H1 (cell line): ENCODE data around the gene ULBP1. TPM values are rescaled to one million over a fixed set of nuclear protein-coding genes. Genes with fewer than 3 reads are reported as not detected.

Experiments used
- CBX5 ChIP-seq: fragments of 300-800, 300-1000 bp; sonication (generic); IDR thresholded peaks from 2 replicates; pipeline ENCODE4 v1.7.1; 2016; ENCODE audit warnings: antibody characterized with exemption, low read length, low read depth
- CREB1 ChIP-seq: IDR thresholded peaks from 2 replicates; pipeline ENCODE4 v1.6.1; 2012; ENCODE audit warnings: inconsistent platforms
- HDAC2 ChIP-seq, 2 experiments: fragments of 300-600 bp in 1 of 2; sonication (generic) in 1 of 2; IDR thresholded peaks; 2 replicates each; pipeline ENCODE4 v1.6.1; 2011 to 2012; ENCODE audit warnings: low read depth in 2 of 2, low read length in 2 of 2, mild to moderate bottlenecking in 2 of 2, moderate library complexity in 2 of 2, borderline replicate concordance in 1 of 2, inconsistent platforms in 1 of 2
- JUND ChIP-seq: IDR thresholded peaks from 2 replicates; pipeline ENCODE4 v1.6.1; 2011; ENCODE audit warnings: mild to moderate bottlenecking, improper control_type of control experiment, low read length
- RBBP5 ChIP-seq: IDR thresholded peaks from 2 replicates; pipeline ENCODE4 v1.7.1; 2012; ENCODE audit warnings: low read depth, mild to moderate bottlenecking, inconsistent platforms, low read length, moderate library complexity, borderline replicate concordance
- RNF2 ChIP-seq: fragments of 200-900, 300-1000 bp; sonication (generic); IDR thresholded peaks from 2 replicates; pipeline ENCODE4 v1.7.1; 2016; ENCODE audit warnings: borderline replicate concordance, low read depth, mild to moderate bottlenecking, antibody characterized with exemption, low read length; ENCODE audit not compliant: poor library complexity, severe bottlenecking; ENCODE audit errors: missing control alignments
- RXRA ChIP-seq: IDR thresholded peaks from 2 replicates; pipeline ENCODE4 v1.6.1; 2011; ENCODE audit warnings: low read depth, mild to moderate bottlenecking, low read length, moderate library complexity; ENCODE audit not compliant: insufficient read depth
- SP2 ChIP-seq: IDR thresholded peaks from 2 replicates; pipeline ENCODE4 v1.6.1; 2012; ENCODE audit warnings: mild to moderate bottlenecking, low read length, inconsistent platforms
- polyA plus RNA-seq, 7 experiments: library from polyadenylated mRNA; depleted of rRNA in 3 of 7; stranded (reverse) in 5 of 7; unstranded in 2 of 7; fragments of >200 nt in 5 of 7; fragments of 200-250 nt in 2 of 7; gene quantifications; 1 replicate in 5 of 7; 2 replicates in 1 of 7; 4 replicates in 1 of 7; pipeline versions ENCODE4 v1.2.1 to v1.2.3, GENCODE V29; 2011 to 2013; ENCODE audit warnings: missing spikeins in 2 of 7, mixed read lengths in 2 of 7
- total RNA-seq: library from RNA; stranded (reverse); fragmentation: NEBNext Ultra II Directional; extraction: Animal tissue kit (Norgen Biotek cat#: 25700); gene quantifications from 2 replicates; pipeline ENCODE4 v1.2.1, GENCODE V29; 2021
- TF ChIP-seq, protein P1 (sequence below): fragments of 300-600 bp; sonication (generic); IDR thresholded peaks from 2 replicates; pipeline ENCODE4 v1.7.1; 2012; ENCODE audit warnings: low read length, moderate library complexity, mild to moderate bottlenecking, inconsistent platforms; ENCODE audit not compliant: insufficient replicate concordance
- TF ChIP-seq, protein P2 (sequence below): IDR thresholded peaks from 2 replicates; pipeline ENCODE4 v1.6.1; 2012; ENCODE audit warnings: low read length, inconsistent platforms

The ULBP1 gene
- total and polyA plus RNA-seq, 2 of the 8 experiments (the other 6 are each of a cell fraction or from before 2014, with no cell fraction given): 0.32 to 0.60 TPM

DNA sequence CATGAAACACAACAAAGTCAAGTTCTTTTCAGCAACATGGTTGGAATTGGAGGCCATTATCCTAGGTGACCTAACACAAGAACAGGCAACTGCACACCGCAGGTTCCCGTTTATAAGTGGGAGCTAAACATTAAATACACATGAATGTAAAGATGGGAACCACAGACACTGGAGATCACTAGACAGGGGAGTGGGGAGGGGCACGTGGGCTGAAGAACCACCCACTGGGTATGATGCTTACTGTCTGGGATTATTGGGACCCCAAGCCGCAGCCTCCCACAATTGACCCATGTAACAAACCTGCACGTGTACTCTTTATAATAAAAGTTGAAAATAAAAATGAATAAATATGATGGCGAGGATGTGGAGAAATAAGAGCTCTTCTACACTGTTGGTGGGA is 32.2 kb upstream of the ULBP1 start (continued):
- TF ChIP-seq, protein P1, sequence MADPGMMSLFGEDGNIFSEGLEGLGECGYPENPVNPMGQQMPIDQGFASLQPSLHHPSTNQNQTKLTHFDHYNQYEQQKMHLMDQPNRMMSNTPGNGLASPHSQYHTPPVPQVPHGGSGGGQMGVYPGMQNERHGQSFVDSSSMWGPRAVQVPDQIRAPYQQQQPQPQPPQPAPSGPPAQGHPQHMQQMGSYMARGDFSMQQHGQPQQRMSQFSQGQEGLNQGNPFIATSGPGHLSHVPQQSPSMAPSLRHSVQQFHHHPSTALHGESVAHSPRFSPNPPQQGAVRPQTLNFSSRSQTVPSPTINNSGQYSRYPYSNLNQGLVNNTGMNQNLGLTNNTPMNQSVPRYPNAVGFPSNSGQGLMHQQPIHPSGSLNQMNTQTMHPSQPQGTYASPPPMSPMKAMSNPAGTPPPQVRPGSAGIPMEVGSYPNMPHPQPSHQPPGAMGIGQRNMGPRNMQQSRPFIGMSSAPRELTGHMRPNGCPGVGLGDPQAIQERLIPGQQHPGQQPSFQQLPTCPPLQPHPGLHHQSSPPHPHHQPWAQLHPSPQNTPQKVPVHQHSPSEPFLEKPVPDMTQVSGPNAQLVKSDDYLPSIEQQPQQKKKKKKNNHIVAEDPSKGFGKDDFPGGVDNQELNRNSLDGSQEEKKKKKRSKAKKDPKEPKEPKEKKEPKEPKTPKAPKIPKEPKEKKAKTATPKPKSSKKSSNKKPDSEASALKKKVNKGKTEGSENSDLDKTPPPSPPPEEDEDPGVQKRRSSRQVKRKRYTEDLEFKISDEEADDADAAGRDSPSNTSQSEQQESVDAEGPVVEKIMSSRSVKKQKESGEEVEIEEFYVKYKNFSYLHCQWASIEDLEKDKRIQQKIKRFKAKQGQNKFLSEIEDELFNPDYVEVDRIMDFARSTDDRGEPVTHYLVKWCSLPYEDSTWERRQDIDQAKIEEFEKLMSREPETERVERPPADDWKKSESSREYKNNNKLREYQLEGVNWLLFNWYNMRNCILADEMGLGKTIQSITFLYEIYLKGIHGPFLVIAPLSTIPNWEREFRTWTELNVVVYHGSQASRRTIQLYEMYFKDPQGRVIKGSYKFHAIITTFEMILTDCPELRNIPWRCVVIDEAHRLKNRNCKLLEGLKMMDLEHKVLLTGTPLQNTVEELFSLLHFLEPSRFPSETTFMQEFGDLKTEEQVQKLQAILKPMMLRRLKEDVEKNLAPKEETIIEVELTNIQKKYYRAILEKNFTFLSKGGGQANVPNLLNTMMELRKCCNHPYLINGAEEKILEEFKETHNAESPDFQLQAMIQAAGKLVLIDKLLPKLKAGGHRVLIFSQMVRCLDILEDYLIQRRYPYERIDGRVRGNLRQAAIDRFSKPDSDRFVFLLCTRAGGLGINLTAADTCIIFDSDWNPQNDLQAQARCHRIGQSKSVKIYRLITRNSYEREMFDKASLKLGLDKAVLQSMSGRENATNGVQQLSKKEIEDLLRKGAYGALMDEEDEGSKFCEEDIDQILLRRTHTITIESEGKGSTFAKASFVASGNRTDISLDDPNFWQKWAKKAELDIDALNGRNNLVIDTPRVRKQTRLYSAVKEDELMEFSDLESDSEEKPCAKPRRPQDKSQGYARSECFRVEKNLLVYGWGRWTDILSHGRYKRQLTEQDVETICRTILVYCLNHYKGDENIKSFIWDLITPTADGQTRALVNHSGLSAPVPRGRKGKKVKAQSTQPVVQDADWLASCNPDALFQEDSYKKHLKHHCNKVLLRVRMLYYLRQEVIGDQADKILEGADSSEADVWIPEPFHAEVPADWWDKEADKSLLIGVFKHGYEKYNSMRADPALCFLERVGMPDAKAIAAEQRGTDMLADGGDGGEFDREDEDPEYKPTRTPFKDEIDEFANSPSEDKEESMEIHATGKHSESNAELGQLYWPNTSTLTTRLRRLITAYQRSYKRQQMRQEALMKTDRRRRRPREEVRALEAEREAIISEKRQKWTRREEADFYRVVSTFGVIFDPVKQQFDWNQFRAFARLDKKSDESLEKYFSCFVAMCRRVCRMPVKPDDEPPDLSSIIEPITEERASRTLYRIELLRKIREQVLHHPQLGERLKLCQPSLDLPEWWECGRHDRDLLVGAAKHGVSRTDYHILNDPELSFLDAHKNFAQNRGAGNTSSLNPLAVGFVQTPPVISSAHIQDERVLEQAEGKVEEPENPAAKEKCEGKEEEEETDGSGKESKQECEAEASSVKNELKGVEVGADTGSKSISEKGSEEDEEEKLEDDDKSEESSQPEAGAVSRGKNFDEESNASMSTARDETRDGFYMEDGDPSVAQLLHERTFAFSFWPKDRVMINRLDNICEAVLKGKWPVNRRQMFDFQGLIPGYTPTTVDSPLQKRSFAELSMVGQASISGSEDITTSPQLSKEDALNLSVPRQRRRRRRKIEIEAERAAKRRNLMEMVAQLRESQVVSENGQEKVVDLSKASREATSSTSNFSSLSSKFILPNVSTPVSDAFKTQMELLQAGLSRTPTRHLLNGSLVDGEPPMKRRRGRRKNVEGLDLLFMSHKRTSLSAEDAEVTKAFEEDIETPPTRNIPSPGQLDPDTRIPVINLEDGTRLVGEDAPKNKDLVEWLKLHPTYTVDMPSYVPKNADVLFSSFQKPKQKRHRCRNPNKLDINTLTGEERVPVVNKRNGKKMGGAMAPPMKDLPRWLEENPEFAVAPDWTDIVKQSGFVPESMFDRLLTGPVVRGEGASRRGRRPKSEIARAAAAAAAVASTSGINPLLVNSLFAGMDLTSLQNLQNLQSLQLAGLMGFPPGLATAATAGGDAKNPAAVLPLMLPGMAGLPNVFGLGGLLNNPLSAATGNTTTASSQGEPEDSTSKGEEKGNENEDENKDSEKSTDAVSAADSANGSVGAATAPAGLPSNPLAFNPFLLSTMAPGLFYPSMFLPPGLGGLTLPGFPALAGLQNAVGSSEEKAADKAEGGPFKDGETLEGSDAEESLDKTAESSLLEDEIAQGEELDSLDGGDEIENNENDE: no peak
- TF ChIP-seq, protein P2, sequence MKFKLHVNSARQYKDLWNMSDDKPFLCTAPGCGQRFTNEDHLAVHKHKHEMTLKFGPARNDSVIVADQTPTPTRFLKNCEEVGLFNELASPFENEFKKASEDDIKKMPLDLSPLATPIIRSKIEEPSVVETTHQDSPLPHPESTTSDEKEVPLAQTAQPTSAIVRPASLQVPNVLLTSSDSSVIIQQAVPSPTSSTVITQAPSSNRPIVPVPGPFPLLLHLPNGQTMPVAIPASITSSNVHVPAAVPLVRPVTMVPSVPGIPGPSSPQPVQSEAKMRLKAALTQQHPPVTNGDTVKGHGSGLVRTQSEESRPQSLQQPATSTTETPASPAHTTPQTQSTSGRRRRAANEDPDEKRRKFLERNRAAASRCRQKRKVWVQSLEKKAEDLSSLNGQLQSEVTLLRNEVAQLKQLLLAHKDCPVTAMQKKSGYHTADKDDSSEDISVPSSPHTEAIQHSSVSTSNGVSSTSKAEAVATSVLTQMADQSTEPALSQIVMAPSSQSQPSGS: no peak
- TF ChIP-seq RXRA: no peak
- TF ChIP-seq CBX5: no peak
- no peak for TF ChIP-seq RNF2
- TF ChIP-seq JUND: no peak
- no peak for TF ChIP-seq CREB1
- TF ChIP-seq HDAC2 (IDR thresholded peaks at IDR 0.05; ENCODE audit: borderline replicate concordance in 1 of 2, low read depth in 2 of 2, low read length in 2 of 2): no peak
- no peak for TF ChIP-seq SP2
- no peak for TF ChIP-seq RBBP5
